Measurements from ENCODE around the gene PLEK2. TPM values are rescaled to one million over a fixed set of nuclear protein-coding genes. Genes with fewer than 3 reads are reported as not detected.

The PLEK2 gene
- total and polyA plus RNA-seq, 2 experiments from 2014 or later: 0.92 to 1.8 TPM

DNA sequence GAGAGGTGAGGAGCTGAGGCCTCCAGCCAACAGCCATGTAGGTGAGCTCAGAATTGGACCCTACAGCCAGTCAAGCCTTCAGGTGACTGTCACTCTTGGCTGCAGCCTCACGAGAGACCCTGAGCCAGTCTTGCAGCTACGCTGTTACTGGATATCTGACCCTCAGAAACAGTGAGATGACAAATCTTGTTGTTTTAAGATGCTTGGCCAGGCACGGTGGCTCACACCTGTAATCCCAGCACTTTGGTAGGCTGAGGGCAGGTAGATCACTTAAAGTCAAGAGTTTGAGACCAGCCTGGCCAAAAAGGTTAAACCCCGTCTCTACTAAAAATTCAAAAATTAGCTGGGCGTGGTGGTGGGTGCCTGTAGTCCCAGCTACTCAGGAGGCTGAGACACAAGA, 6.2 kb downstream of the PLEK2 start:
- H3K36me3 ChIP-seq: no peaks in the 10 kb centered on the region
- no peak for DNase-seq (ENCODE audit: low read depth in 1 of 2, low spot score in 1 of 2)
- no peak overlapping the region for H3K4me3 ChIP-seq
- no peak overlapping the region for H3K27ac ChIP-seq
- no peaks in the 10 kb centered on the region for H3K9me3 ChIP-seq (ENCODE audit: low read depth)
- no peaks in the 10 kb centered on the region for H3K27me3 ChIP-seq
- TF ChIP-seq, protein P1, sequence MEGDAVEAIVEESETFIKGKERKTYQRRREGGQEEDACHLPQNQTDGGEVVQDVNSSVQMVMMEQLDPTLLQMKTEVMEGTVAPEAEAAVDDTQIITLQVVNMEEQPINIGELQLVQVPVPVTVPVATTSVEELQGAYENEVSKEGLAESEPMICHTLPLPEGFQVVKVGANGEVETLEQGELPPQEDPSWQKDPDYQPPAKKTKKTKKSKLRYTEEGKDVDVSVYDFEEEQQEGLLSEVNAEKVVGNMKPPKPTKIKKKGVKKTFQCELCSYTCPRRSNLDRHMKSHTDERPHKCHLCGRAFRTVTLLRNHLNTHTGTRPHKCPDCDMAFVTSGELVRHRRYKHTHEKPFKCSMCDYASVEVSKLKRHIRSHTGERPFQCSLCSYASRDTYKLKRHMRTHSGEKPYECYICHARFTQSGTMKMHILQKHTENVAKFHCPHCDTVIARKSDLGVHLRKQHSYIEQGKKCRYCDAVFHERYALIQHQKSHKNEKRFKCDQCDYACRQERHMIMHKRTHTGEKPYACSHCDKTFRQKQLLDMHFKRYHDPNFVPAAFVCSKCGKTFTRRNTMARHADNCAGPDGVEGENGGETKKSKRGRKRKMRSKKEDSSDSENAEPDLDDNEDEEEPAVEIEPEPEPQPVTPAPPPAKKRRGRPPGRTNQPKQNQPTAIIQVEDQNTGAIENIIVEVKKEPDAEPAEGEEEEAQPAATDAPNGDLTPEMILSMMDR (IDR thresholded peaks at IDR 0.05; ENCODE audit: low read depth, low read length): no peak
- H3K4me1 ChIP-seq (ENCODE audit: low read depth): no peaks in the 10 kb centered on the region

DNA sequence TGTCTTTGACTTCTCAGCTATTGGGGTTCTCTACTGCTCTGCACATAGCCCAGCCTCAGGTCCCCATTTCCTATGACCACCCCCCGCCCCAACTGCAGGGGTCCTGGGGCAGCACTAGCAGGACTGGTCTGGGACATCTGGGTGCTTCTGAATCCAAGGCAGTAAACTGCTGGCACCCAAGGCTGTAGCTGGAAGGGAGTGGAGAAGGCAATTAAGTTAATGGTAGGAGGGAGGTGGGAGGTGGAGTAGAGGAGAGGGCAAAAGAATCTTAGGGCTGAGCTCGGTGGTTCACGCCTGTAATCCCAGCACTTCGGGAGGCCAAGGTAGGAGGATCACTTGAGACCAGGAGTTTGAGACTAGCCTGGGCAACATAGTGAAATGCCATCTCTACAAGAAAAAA, 11.5 kb downstream of the PLEK2 start:
- Histone ChIP-seq H3K27me3 (no peaks in the 10 kb centered on the region), H3K27ac (no peak overlapping the region), H3K4me3 (no peak overlapping the region), H3K36me3 (no peaks in the 10 kb centered on the region), H3K4me1 (ENCODE audit: low read depth) (peaks cover 6% of the 10 kb centered on the region), H3K9me3 (ENCODE audit: low read depth) (no peaks in the 10 kb centered on the region)
- DNase-seq (ENCODE audit: low read depth in 1 of 2, low spot score in 1 of 2): no peak
- TF ChIP-seq, protein P1 (IDR thresholded peaks at IDR 0.05; ENCODE audit: low read depth, low read length): no peak

DNA sequence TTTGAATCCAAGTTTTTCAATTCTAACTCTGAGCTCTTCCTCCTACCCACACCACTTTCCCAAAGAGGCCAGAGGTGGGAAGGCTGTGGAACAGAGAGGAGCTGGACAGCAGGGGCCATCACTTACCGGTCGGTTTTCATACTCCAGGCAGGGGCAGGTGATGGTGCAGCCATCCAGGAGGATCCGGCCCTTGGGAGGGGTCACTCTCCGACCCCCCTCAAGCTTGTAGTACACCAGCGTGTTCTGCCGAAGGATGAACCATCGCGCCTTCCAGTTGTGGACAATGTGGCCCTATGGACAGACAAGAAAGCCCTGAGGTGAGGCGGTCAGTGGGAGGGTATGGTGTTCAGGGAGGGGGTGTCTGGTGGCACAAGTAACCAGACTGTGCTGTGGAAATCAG, 14.4 kb downstream of the PLEK2 start:
- Histone ChIP-seq H3K4me3 (no peak overlapping the region), H3K27ac (no peak overlapping the region), H3K36me3 (no peaks in the 10 kb centered on the region), H3K4me1 (ENCODE audit: low read depth) (peaks cover 6% of the 10 kb centered on the region), H3K27me3 (no peaks in the 10 kb centered on the region), H3K9me3 (ENCODE audit: low read depth) (no peaks in the 10 kb centered on the region)
- TF ChIP-seq, protein P1 (IDR thresholded peaks at IDR 0.05; ENCODE audit: low read depth, low read length): no peak
- no peak for DNase-seq (ENCODE audit: low read depth in 1 of 2, low spot score in 1 of 2)

GRCh38 chr14:67396381-67396970, 15.5 kb downstream of the PLEK2 start:
- peaks cover 6% of the 10 kb centered on the region for H3K4me1 ChIP-seq (ENCODE audit: low read depth)
- no peak overlapping the region for H3K4me3 ChIP-seq
- H3K9me3 ChIP-seq (ENCODE audit: low read depth): no peaks in the 10 kb centered on the region
- peak; percentile 14 to 65 for DNase-seq (ENCODE audit: low read depth in 1 of 2, low spot score in 1 of 2)
- H3K36me3 ChIP-seq: no peaks in the 10 kb centered on the region
- TF ChIP-seq, protein P1 (IDR thresholded peaks at IDR 0.05; ENCODE audit: low read depth, low read length): no peak
- H3K27me3 ChIP-seq: no peaks in the 10 kb centered on the region
- no peak overlapping the region for H3K27ac ChIP-seq

DNA sequence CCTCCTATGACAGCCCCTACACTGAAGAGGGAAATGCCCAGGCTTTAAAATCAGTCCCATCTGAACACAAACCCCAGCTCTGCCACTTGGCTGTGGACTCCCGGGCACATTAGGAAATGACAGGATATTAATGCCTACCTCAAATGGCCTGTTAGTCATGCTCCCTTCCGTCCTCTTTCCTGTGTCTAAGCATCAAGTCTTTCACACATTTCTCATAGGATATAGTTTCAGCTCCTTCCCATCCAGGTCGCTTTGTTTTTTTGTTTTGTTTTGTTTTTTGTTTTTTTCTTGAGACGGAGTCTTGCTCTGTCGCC, 16.1 kb downstream of the PLEK2 start:
- Histone ChIP-seq H3K27me3 (no peaks in the 10 kb centered on the region), H3K4me1 (ENCODE audit: low read depth) (peaks cover 7% of the 10 kb centered on the region), H3K36me3 (no peaks in the 10 kb centered on the region), H3K9me3 (ENCODE audit: low read depth) (no peaks in the 10 kb centered on the region), H3K27ac (no peak overlapping the region), H3K4me3 (no peak overlapping the region)
- DNase-seq (ENCODE audit: low read depth in 1 of 2, low spot score in 1 of 2): no peak
- TF ChIP-seq, protein P1 (IDR thresholded peaks at IDR 0.05; ENCODE audit: low read depth, low read length): no peak
